Activated naive CD8-positive, alpha-beta T cell treated with anti-CD3 and anti-CD28 coated beads, Interleukin-2, amount 50 U/mL, for 16 hours (primary cell): Measurements from ENCODE around the gene ATRN.

Experiments used
- DNase-seq: peaks from one replicate; pipeline ENCODE4 v3.0.0-alpha.2; 2020; ENCODE audit warnings: low read depth, low spot score

The ATRN gene

DNA sequence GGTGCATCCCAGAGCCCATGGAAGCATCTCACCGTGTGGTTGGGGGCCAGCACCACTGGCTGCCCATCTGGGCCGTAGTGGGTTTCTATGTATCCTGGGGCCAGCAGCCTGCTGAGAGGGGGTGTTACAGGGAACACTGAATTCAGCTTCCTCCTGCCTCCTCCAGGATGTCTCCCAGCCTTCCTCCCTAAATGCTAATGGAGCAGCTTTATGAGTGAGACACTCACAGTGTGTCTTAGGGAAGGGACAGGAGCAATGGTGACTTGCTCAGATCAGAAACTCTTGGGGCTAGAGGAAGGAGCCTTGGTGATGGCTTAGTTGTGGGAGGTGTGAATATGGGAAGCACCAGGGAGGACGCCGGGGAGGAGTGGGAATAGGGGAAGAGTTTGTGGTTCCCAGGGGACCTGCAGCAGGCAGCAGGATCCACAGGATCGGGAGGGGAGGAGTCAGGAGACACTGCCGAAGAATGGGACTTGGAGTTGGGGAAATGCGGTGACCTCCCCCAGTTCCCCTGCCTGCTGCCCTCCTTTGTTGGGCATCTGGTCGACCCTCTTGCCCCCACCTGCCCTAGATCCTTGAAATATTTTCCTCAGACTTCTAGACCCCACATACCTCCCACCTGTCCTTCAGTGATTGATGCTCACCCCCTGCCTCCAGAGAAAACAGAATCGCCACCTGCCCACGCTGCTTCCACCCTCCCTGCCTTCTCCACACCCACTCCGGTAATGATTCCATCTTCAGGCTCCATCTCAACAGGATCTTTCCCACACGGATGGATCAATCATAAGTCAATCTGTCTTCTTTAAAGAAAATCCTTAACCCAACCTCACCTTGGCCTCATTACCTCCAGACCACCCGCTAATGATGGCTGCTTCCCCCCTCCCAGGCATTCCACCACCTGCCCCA, 204.4 kb downstream of the ATRN start:
- no peak for DNase-seq

DNA sequence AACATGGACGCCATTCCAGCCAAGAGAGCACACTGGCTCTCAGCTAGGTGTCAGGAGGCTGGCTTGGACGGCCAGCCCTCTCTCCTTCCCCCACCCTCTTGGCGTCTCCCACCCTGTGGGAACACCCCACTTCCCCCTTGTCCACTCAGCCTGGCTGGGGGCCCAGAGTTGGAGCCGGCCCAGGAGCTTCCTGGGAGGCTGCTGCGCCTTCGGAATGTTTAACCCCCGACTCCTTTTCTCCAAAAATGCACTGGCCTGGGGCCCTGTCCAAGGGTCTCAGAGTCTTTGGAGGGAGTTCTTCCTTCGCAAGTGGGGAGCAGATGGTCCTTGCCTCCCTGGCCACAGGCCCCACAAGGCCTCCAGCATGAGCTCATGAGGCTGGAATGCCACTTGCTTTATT, 206.9 kb downstream of the ATRN start:
- DNase-seq, result no peak

DNA sequence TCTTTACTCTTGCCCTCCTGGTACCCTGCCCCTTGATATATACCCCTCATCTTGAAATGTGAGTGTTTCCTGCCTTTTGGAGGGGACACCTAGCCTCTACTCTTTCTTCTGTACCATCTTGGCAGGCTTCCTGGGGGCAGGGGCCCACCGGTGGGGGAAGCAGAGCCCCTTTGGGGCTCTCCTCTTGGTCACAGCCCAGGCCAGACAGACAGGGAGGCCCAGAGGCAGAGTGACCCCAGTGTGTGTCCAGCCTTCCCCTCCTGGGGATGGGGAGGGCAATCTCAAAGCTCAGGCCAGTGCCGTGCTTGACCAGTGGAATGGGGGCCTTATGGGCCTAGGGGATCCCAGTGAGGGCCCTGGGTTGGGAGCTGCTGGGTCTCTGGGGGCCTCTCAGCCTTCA, 207.4 kb downstream of the ATRN start:
- no peak for DNase-seq

DNA sequence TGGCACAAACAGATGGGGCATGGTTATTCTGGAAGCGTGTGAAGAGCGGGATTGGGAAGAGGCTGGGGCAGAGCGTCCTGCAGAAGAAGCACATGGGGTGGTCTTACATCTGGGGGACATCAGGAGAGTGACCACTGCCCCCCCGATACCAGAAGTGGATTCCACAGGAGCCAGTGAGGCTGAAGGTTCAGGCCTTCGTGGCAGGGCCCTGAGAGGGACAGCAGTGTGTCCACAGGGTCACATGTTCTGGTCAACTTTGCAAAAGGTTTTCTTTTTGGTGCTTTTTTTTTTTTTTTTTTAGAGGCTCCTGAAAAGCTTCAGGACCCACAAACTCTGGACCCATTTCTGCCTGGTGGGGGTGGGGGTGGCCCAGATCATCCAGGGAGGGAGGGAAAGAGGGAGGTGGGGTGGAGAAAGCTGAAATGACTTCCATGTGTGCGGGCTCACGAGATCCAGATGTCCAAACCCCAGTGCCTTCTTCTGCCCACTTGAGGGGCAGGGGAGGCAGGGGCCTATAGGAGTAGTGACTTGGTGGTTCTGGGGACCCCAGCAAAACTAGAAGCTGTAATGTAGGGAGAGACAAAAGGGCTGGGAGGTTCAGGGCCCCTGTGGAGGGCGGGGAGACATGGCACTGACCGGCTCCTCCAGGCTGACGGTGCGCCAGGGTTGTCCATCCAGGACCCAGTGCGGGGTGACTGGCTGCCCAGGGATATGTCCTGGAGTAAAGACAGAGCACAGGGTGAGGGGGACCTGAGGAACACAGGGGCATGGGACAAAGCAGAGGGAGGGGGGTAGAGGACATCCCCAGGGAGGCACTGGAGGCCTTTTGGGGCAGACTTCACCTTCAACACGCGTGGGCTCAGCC, 208.3 kb downstream of the ATRN start:
- DNase-seq, result no peak

DNA sequence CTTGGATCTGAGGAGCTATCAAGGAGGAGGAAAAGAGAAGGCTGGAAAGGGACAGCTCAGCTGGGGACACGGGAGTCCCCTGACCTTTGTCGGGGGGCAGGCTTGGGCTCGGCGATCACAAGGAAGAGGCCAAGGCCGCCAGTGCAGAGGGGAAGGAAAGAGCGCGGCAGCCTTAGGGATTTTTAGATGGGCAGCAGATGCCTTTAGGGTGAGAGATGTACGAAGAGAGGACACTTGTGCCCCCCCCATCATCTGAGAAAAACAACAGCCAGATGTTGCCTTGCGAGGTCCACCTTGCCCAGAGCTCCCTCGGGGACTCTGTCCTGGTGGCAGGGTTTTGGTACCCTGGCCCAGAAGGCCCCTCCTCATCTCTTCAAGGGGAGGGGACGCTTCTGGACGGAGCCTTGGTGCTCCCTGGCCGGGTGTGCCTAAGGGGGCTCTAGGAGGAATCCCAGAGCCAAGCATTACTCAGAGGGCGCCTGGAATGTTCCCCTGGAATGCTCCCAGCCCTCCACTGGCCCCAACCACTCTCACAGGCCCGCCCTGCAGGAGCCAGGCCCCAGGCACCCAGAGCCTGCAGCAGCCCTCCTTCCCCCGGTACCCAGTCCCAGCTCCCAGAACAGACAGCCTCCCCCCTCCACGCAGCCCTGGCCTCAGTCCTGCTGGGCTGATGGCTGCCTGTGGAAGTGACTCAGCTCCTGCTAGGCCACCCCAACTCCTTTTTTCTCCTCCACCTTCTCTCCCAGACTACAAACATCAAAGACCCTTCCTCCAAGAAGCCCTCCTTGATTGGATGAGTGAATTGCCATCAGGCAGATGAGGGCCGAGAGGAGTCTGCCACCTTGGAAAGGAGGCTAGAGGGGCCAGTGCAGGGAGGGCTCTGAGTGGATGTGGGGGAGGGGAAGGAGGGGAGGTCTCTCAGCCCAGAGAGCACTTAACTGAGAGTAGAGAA, 209.2 kb downstream of the ATRN start:
- no peak for DNase-seq

DNA sequence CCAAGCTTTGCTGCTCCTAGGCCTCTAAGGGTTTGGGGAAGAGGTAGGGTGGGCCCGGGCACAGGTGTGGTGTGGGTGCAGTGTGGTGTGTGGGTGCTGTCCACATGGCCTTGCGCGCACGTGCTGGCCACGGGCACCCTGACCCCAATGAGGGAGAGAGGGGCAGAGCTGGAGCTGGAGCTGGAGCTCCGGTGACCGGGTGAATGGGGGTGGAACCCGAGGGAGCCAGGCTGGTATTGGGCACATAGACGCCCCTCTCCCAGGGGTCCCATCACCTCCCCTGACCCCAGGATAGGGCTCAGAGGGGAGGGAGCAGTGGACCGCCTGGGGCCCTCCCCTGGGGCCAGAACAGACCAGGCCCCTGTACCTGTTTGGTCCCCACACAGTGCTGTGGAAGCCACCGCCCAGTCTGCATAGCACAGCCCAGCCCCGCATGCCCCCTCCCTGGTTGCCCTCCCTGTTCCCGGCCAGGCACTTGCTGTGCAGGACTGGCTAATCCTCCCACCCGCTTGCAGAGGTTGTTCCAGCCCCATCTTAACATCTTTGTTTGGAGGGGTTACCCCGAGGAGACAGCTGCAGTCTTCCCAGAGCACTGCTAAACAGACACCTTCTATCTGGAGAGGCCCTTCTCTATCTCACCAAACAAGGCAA, 210.0 kb downstream of the ATRN start:
- DNase-seq, result no peak

DNA sequence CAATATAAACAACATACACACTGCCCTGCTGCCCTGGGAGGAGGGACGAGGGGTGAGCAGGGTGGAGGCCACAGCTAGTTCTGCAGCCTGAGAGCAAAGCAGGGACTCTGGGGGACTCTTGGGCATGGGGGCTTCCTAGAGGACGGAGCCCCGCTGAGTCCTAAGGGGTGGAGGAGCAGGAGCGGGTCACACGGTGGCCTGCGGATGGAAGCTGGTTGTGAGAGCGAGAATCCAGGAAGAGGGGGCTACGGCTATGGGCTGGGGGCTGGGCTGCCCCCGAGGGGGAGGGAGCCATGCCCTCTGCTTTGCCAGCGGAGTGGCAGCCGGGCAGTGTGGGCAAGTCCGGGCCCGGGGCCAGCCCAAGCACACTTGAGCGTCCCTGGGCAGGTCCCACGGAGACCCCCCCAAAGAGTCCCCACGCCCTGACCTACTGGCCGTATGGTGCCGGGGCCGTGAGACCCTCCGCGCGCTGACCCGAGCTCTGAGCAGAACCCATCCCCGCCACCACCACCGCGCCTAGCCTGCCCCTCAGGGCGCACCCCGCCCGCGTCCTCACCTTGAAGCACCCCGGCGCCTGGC, 210.6 kb downstream of the ATRN start:
- no peak for DNase-seq

DNA sequence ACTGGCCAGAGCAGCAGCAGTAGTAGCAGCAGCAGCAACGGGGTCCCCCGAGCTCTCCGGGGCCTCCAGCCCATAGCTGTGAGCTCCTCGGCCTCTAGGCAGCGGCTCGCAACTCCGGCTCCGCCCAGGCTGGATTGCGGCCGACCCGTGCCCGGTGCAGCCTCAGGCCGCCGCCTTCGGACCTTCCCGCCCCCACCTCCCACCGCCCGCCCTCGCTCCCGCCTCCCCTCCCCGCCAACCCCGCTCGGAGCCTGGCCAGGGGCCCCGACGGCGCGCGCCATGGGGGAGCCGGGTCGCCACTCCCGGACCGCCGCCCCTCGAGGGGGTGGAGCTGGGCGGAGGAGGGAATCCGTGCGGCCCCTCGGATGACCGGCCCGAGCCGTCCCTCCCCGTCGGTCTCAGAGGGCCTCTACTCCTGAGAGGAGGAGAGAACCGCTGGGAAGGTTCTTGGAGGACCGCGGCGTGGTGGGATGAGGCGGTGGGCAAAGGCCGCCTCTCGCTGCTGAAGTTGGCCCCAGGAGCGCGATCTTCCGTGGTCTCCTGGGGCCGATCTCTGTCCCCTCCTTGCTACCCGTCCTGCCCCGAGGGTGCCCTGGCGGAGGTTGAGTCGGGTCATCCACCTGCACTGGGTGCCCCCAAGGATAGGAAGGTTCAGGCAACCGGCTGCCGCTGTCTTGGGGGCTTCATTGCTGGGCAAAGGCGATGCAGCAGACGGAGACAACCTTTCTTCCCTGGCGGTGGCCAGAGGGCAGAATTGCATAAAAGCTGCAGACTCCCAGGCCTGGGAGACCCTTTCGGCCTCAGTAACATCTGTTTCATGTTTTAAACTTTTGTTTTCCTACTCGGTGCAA, 211.3 kb downstream of the ATRN start, which contains the start of gene ADAM33:
Gene ADAM33 (minus strand): TSS at position 80 of the 851 bp plus-strand sequence. CDS start 6 bp downstream, at position 74.
- DNase-seq, result no peak

DNA sequence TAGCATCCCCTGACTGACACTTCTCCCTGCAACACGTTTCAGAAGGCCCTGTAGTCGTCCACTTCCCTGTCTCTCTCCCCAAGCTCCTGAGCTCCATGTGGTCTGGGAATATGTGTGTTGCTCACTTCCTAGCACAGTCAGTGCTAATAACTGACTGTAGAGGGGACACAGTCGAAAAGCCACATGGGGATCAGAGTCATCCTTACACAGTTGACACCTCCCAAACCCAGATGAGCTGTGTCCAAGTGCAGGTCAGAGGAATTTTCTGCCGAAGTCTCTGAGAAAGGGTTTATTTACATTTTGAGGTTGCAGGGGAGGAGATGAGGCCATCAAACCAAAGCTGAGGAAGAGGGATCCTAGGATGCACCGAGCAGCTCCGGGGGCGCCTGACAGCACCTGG, 214.5 kb downstream of the ATRN start:
- DNase-seq, result no peak

DNA sequence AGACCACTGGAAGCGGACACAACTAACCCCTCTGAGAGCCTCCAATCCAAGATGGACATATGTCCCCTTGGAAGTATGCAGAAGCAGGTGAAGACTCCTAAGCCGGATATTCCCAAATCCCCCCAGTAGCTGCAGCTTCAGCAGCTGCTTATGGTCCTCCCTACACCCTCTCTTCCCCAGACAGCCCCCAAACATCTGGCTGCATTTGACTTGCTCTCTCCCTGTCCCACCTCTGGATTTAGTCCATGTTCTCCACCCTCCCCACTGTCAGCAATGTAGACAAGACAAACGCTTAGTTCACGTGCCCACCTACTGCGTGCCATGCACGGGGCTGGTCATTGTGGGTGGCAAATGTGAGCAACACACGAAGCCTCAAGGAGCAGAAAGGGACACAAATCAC, 215.6 kb downstream of the ATRN start:
- no peak for DNase-seq

DNA sequence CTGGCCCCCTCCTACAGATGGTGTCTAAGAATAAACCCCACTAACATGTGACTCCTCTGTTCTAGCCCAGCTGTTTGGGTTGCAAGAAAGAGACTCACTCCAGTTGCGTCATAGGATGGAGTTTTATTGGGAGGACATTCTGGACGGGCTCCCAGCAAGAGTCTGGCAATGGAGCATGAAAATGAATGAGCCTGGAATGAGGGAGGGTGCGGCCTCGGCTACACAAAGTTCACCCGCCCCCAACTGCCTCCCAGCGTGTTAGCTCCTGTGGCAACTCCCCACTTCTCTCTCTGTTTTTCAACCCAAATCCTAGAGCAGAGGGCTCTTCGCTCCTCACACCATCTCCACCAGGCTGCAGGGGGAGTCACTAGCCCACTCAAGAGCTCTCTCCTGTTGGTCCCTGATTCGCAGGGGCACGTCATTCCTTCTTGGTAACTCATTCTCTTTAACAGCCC, 216.1 kb downstream of the ATRN start:
- no peak for DNase-seq

DNA sequence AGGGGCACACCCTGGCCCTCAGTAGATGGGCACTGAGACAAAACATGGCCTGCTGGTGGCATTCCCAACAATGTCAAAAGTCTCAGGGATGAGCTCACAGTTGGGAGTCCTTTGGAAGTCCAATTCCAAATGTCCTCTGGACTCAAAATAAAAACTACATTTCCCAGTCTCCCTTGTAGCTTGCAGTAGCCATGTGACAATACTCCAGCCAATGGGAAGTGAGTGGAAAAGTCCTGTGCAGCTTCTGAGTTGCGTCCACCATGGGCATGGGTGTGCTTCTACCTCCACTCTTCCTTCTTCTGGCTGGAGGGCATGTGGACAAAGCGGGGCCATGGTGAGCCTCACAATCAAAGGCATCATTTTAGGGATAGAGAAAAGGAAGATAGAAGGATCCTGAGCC, 216.8 kb downstream of the ATRN start:
- no peak for DNase-seq

DNA sequence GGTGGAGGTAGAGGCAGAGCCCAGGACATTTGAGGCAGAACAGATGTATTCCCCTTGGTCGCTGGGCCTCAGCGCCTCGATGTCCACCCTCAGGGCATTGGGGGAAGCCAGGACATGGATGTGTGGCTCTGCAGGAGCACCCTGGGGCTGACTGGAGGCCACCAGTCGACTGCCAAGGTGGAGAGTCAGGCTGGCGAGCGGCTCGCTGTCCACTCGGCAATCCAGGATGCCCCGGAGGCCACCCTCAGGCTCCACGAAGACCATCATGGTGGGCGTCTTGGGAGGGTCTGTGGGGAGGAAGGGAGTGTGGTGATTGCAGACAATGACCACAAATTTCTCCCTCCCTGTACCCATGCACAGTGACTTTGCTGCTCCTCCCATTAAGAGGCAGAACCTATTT, 219.2 kb downstream of the ATRN start:
- no peak for DNase-seq

DNA sequence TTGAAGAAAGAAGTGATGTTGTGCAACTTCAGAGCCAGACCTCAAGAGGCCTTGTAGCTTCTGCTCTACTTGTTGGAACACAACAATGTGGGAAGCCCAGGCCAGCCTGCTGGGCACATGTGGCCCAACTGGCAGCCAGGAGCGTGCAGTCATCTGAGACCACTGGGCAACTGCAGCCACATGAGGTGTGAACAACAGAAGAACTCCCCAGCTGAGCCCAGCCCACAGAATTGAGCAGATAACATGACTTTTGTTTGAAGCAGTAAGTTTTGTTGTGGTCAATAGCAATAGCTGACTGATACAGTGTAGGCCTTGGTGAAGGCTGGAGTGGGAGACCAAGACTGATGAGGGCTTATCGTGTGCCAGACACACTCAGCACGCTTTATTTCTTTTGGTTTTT, 219.6 kb downstream of the ATRN start:
- no peak for DNase-seq

DNA sequence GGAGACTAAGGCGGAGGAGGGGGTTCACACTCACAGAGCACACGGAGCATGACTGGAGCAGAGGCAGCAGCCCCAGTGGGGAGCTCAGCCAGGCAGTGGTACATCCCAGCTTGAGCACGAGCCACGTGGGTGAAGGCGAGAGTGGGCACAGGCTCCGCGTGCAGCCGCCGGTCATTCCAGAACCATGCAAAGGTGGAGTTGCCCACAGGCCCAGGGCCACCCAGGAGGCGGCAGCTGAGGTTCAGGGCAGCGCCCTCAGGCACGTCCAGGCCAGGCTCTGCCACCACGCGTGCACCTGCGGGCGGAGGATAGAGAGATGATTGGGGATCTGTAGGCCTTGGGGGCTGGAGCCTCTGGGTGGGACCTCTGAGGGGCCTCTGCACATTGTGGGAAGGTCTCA, 220.5 kb downstream of the ATRN start:
- DNase-seq, result no peak

DNA sequence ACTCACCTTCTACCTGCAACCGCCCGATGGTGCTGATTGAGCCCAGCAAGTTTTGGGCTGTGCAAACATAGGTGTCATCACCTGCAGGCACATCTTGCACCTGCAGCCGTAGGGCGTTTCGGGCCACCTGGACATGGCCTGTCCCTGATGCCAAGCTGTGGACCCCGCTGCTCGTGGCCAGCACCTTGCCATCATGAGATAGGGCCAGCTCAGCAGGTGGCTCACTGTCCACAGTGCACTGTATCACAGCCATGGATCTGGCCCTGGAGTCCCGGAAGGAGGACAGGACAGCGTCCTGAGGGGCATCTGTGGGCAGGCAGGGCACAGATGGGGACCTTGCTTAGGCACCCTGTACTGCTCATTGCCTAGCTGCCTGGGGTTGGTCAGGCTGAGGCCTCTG, 221.1 kb downstream of the ATRN start:
- DNase-seq, result no peak

DNA sequence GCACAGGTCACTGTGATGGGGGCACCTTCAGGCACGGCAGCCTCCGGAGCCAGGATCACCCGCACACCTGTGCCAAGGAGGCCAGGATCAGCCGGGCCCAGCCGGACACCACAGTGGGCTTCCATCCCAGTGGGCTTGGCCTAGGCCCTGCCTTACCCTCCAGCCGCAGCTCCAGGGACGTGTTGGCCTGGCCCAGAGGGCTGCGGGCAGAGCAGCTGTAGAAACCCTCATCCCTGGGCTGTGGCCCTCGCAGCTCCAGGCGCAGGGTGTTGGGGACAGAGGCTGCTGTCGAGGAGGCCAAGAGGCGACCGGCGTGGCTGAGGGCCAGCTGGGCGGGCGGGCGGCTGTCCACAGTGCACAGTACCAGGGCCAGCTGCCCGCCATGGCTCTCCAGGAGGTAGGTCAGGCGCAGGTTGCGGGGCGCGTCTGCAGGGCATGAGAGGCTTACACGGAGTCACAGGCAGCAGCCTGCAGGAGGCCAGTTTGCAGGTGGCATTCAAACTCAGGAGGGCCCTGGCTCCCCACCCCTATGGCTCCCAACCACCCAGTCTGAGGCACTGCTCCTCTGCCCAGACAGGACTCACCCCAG, 222.0 kb downstream of the ATRN start:
- no peak for DNase-seq

DNA sequence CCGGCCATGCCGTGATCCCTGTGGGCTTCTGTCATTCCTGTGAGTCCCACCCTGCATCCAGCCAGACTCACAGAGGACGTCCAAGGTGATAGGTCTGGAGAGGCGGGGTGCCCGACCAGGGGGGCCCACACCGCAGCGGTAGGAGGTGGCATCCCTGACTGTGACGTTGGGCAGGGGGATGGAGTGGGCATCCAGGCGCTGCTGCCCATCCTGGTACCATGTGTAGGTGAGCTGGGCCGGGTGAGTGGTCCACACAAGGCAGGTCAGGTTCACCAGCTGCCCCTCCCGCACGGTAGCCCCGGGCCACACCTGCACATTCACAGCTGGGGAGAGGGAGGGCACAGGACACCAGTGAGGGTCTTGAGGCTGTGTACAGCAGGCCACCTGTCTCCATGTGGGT, 222.6 kb downstream of the ATRN start:
- no peak for DNase-seq

DNA sequence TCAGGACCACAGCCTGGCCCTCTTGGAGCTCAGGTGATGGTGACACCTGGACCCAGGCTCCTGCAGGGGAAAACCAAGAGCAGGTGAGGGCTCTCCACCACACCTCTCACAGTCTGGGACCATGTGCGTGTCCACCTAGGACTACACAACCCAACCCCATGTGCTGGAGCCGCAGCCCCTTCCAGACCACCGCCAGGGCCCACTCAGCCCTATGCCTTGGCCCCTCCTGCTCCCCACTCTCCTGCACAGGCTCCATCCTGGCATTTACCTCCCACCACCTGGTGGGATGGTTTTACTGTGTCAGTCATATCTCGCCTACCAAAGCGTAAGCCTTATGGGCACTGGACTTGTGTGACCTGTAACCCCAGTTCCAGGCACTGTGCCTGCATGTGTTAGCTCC, 224.0 kb downstream of the ATRN start:
- no peak for DNase-seq
